MCF 10A (cell line): Measurements from ENCODE around the gene CHD3. TPM values are rescaled to one million over a fixed set of nuclear protein-coding genes. Genes with fewer than 3 reads are reported as not detected.

Experiments
- BruUV-seq: library from RNA; stranded (reverse); fragments of 400-500 nt; replicated peaks from 2 replicates; lab custom pipeline; 2021; lab: Mats Ljungman, UMichigan
- CTCF ChIA-PET: fragments of 300-600 bp; sonication (Branson Sonifier 250); formaldehyde crosslinking; extraction: SDS; loops from one replicate; lab custom pipeline; 2021; ENCODE audit warnings: antibody characterized with exemption, inconsistent platforms; lab: Yijun Ruan, JAX
- POLR2A ChIA-PET: fragments of 300-600, 350-650 bp; sonication (Branson Sonifier 250); formaldehyde crosslinking; extraction: SDS; loops from one replicate; lab custom pipeline; 2020; ENCODE audit warnings: antibody characterized with exemption, inconsistent platforms; lab: Yijun Ruan, JAX
- DNase-seq: peaks from one replicate; pipeline ENCODE4 v3.0.0-alpha.2; 2018; ENCODE audit not compliant: unreplicated experiment
- H3K27ac Mint-ChIP-seq: one replicate; pipeline ENCODE4 v1.8.0; 2022; ENCODE audit warnings: mild to moderate bottlenecking, low read depth, mixed read lengths; ENCODE audit not compliant: unreplicated experiment
- H3K27me3 Mint-ChIP-seq: one replicate; pipeline ENCODE4 v1.8.0; 2022; ENCODE audit warnings: mixed read lengths; ENCODE audit not compliant: insufficient read depth, unreplicated experiment
- H3K36me3 Mint-ChIP-seq: one replicate; pipeline ENCODE4 v1.8.0; 2022; ENCODE audit warnings: mild to moderate bottlenecking, moderate library complexity, mixed read lengths; ENCODE audit not compliant: insufficient read depth, unreplicated experiment
- H3K4me1 Mint-ChIP-seq: one replicate; pipeline ENCODE4 v1.8.0; 2022; ENCODE audit warnings: mixed read lengths; ENCODE audit not compliant: insufficient read depth, unreplicated experiment
- H3K4me3 Mint-ChIP-seq: one replicate; pipeline ENCODE4 v1.8.0; 2022; ENCODE audit warnings: mild to moderate bottlenecking, moderate library complexity, mixed read lengths; ENCODE audit not compliant: unreplicated experiment
- H3K9me3 Mint-ChIP-seq: one replicate; pipeline ENCODE4 v1.8.0; 2022; ENCODE audit warnings: mixed read lengths; ENCODE audit not compliant: unreplicated experiment
- intact Hi-C: fragments of 100-400 bp; cut with micrococcal nuclease; formaldehyde crosslinking; loops from 2 replicates; pipeline ENCODE4 v1.14.1; 2022
- total RNA-seq: library from RNA; stranded (reverse); gene quantifications from 2 replicates; pipeline ENCODE4 v1.2.3, GENCODE V29; 2022
- TF ChIP-seq, protein P1 (sequence below): fragments of 200-600 bp; IDR thresholded peaks from one replicate; pipeline ENCODE4 v1.8.0; 2022; ENCODE audit warnings: antibody characterized with exemption, mild to moderate bottlenecking; ENCODE audit not compliant: unreplicated experiment

Gene CHD3
- total RNA-seq, 1 experiment from 2014 or later: 87.1 TPM

DNA sequence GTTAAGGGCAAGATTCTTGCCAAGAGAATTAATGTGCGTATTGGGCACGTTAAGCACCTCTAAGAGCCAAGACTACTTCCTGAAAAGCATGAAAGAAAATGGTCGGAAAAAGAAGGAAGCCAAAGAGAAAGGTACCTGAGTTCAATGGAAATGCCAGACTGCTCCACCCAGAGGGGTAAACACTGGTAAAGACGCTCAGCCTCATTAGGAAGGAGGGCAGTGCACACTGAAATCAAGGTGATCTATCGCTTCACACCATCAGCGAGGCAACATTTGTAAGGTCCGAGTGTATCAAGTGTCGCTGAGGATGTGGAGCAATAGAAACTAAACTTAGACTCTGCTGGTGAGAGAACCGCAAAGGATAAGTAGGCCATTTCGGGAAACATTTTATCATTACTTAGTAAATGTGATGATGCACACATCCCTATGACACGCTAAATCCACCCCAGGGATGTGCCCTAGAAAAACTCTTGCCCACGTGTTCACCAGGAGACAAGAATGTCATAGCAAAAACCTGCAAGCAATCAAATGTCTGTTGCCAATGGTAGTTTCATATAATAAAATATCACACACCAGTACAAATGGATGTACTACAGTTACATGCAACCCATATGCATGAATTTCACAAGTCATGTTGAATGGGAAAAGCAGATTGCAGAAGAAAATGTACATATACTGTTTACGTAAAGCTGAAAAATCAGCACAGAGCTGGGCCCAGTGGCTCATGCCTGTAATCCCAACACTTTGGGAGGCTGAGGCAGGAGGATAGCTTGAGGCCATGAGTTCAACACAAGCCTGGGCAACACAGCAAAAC lies 67.0 kb downstream of the CHD3 start:
- no peaks in the 10 kb centered on the region for H3K9me3 Mint-ChIP-seq
- TF ChIP-seq, protein P1, sequence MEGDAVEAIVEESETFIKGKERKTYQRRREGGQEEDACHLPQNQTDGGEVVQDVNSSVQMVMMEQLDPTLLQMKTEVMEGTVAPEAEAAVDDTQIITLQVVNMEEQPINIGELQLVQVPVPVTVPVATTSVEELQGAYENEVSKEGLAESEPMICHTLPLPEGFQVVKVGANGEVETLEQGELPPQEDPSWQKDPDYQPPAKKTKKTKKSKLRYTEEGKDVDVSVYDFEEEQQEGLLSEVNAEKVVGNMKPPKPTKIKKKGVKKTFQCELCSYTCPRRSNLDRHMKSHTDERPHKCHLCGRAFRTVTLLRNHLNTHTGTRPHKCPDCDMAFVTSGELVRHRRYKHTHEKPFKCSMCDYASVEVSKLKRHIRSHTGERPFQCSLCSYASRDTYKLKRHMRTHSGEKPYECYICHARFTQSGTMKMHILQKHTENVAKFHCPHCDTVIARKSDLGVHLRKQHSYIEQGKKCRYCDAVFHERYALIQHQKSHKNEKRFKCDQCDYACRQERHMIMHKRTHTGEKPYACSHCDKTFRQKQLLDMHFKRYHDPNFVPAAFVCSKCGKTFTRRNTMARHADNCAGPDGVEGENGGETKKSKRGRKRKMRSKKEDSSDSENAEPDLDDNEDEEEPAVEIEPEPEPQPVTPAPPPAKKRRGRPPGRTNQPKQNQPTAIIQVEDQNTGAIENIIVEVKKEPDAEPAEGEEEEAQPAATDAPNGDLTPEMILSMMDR: no peak
- BruUV-seq: no TSS peak
- peaks cover 6% of the 10 kb centered on the region for H3K4me1 Mint-ChIP-seq
- ChIA-PET POLR2A (interaction anchor here (0.7 to 1.0 kb wide), 3 partner anchors 17 to 97 kb away, joined by 3 to 4 read pairs (median 3); no protein-coding TSS in a partner anchor), CTCF (interaction anchor here (0.8 kb wide), 1 partner anchor 98 kb away, joined by 3 read pairs; no protein-coding TSS in a partner anchor)
- intact Hi-C loops: no loop called here
- no peak for DNase-seq
- no peak overlapping the region for H3K27ac Mint-ChIP-seq
- no peaks in the 10 kb centered on the region for H3K27me3 Mint-ChIP-seq
- no peaks in the 10 kb centered on the region for H3K36me3 Mint-ChIP-seq
- H3K4me3 Mint-ChIP-seq: no peak overlapping the region

DNA sequence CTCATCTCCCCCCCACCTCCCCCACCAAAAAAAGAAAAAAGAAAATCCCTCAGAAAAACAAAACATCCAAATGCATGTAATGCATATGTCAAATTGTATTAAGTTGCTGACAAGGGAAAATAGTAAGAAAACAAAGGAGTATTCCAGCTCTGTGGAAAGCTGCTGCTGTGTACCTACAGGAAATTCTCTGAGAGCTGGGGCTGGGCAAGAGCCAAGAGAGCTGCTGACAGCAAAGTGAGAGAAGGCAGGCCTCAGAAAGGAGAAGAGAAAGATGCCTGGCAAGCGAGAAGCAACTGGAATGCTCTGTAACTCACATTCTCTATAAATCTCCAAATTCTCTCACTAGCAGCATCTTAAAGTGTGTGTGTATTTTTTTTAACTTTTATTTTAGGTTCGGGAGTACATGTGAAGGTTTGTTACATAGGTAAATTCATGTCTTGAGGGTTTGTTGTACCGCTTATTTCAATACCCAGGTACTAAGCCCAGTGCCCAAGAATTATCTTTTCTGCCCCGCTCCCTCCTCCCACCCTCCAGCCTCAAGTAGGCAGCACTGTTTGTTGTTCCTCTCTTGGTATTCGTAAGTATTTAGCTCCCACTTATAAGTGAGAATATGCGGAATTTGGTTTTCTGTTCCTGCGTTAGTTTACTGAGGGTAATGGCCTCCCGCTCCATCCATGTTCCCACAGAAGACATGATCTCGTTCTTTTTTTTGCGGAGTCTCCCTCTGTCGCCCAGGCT lies 67.8 kb downstream of the CHD3 start:
- Mint-ChIP-seq H3K27me3 (no peaks in the 10 kb centered on the region), H3K9me3 (no peaks in the 10 kb centered on the region), H3K27ac (no peak overlapping the region), H3K36me3 (no peaks in the 10 kb centered on the region), H3K4me1 (peaks cover 6% of the 10 kb centered on the region), H3K4me3 (no peak overlapping the region)
- TF ChIP-seq, protein P1: no peak
- DNase-seq: no peak
- BruUV-seq: no TSS peak
- intact Hi-C loops: no loop called here
- ChIA-PET POLR2A (interaction anchor here (0.7 to 1.0 kb wide), 3 partner anchors 16 to 98 kb away, joined by 3 to 4 read pairs (median 3); no protein-coding TSS in a partner anchor), CTCF (interaction anchor here (0.8 kb wide), 2 partner anchors 33 to 97 kb away, joined by 3 read pairs; no protein-coding TSS in a partner anchor)

DNA sequence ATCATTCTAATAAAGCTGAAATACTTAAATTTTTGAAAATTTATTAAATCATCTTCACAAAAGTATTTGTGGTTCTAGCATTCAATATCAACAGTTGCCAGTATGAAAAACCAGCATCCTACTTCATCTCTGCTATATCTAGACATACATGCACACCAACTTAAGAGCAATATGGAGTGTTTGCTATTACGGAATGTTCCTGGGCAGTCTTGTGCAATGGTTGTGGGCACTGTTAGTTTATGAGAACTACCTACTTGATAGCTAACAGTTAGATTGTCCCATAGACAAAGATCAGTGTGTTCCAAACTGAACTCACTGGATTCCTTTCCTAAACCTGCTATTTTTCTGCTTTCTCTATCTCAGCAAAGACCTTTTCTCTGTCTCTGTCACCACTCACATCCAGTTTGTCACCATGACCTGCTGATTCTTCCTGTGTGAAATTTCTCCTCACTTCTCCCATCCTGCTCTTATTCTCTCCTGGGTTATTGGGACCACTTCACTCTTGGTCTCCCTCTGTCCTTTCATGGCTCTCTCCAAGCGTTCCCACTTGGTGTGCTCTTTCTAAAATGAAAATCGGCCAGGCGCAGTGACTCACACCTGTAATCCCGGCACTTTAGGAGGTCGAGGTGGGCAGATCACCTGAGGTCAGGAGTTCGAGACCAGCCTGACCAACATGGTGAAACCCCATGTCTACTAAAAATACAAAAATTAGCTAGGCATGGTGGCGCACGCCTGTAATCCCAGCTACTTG lies 71.1 kb downstream of the CHD3 start:
- no TSS peak for BruUV-seq
- Mint-ChIP-seq H3K27me3 (no peaks in the 10 kb centered on the region), H3K36me3 (no peaks in the 10 kb centered on the region), H3K27ac (no peak overlapping the region), H3K9me3 (no peaks in the 10 kb centered on the region), H3K4me3 (no peak overlapping the region), H3K4me1 (peaks cover 6% of the 10 kb centered on the region)
- TF ChIP-seq, protein P1: no peak
- intact Hi-C loops: no loop called here
- POLR2A ChIA-PET: no interaction called here
- DNase-seq: peak; percentile 27
- CTCF ChIA-PET: no interaction called here
